HepG2 (cell line): ENCODE measurements around the gene CDCP2. TPM values are rescaled to one million over a fixed set of nuclear protein-coding genes. Genes with fewer than 3 reads are reported as not detected.

ENCODE experiments used
- ATAC-seq: fragments of 200-7000 bp; cut with Tn5 transposase; 3 replicates; pipeline ENCODE4 v1.9.1; 2020; ENCODE audit warnings: mild to moderate bottlenecking, moderate library complexity
- BruUV-seq: library from RNA; stranded (reverse); fragments of 400-500 nt; replicated peaks from 2 replicates; lab custom pipeline; 2021; lab: Mats Ljungman, UMichigan
- CTCF ChIA-PET: fragments of 300-600 bp; formaldehyde crosslinking; extraction: SDS; loops from one replicate; lab custom pipeline; 2021; ENCODE audit warnings: low total read pairs, inconsistent platforms, low intra/inter-chr PET ratio; lab: Yijun Ruan, JAX
- POLR2A ChIA-PET: fragments of 350-600 bp; sonication (Branson Sonifier 250); formaldehyde crosslinking; loops from one replicate; lab custom pipeline; 2020; ENCODE audit warnings: antibody characterized with exemption, inconsistent platforms; lab: Yijun Ruan, JAX
- DNase-seq: peaks from one replicate; pipeline ENCODE4 v3.0.0-alpha.2; 2015; ENCODE audit warnings: low spot score
- FAIRE-seq: peaks from 3 replicates; lab custom pipeline; 2011; peaks lifted over from hg19 to GRCh38; lab: Jason Lieb, UNC
- H2AFZ ChIP-seq: one replicate; pipeline ENCODE4 v1.6.1; 2011; ENCODE audit warnings: low read length, inconsistent platforms
- H3K27ac ChIP-seq: fragments of 300-600 bp; 3 replicates; pipeline ENCODE4 v1.8.0; 2011; ENCODE audit warnings: mixed run types, mild to moderate bottlenecking, mixed read lengths, low read length, inconsistent platforms; ENCODE audit not compliant: insufficient read depth; ENCODE audit errors: extremely low read length
- H3K27me3 ChIP-seq, 2 experiments: fragments of 200-600 bp in 1 of 2; 2 replicates in 1 of 2; 3 replicates in 1 of 2; pipeline versions ENCODE4 v1.6.0 to v1.8.0; 2011; ENCODE audit warnings: low read length in 2 of 2, mild to moderate bottlenecking in 2 of 2, moderate library complexity in 2 of 2, inconsistent platforms in 1 of 2; ENCODE audit not compliant: insufficient read depth in 2 of 2, control insufficient read depth in 1 of 2
- H3K36me3 ChIP-seq, 2 experiments: fragments of 200-600 bp in 1 of 2; replicated peaks in 1 of 2; 2 replicates in 1 of 2; 3 replicates in 1 of 2; pipeline versions ENCODE4 v1.5.1 to v1.8.0; 2011; ENCODE audit warnings: low read length in 2 of 2, inconsistent platforms in 1 of 2; ENCODE audit not compliant: insufficient read depth in 2 of 2, control insufficient read depth in 1 of 2
- H3K4me1 ChIP-seq: 2 replicates; pipeline ENCODE4 v1.5.1; 2012; ENCODE audit warnings: low read length, inconsistent platforms; ENCODE audit not compliant: insufficient read depth
- H3K4me2 ChIP-seq: 2 replicates; pipeline ENCODE4 v1.6.0; 2011; ENCODE audit warnings: low read depth, low read length, inconsistent platforms
- H3K4me3 ChIP-seq, 3 experiments: fragments of 200-600 bp in 1 of 3; sonication (generic), shearing (Covaris generic) in 1 of 3; replicated peaks in 1 of 3; 2 replicates each; pipeline ENCODE4 v1.5.1; 2011 to 2016; ENCODE audit warnings: low read length in 3 of 3, inconsistent platforms in 2 of 3, low read depth in 2 of 3, mild to moderate bottlenecking in 2 of 3, control low read depth in 1 of 3, mixed read lengths in 1 of 3; ENCODE audit not compliant: insufficient read depth in 1 of 3
- H3K79me2 ChIP-seq: one replicate; pipeline ENCODE4 v1.6.1; 2011; ENCODE audit warnings: low read length, inconsistent platforms; ENCODE audit not compliant: insufficient read depth
- H3K9ac ChIP-seq: 2 replicates; pipeline ENCODE4 v1.6.0; 2011; ENCODE audit warnings: mild to moderate bottlenecking, low read depth, low read length, inconsistent platforms; ENCODE audit not compliant: insufficient read depth
- H3K9me3 ChIP-seq: 2 replicates; pipeline ENCODE4 v1.5.1; 2012; ENCODE audit warnings: mild to moderate bottlenecking, low read length
- H4K20me1 ChIP-seq: 2 replicates; pipeline ENCODE4 v1.6.0; 2011; ENCODE audit warnings: inconsistent platforms, mild to moderate bottlenecking, low read length, moderate library complexity; ENCODE audit not compliant: insufficient read depth
- ATF2 ChIP-seq: sonication (generic); formaldehyde crosslinking; IDR thresholded peaks from 2 replicates; pipeline ENCODE4 v1.4.0; 2020; ENCODE audit warnings: missing genetic modification reagents
- HMGA1 ChIP-seq: sonication (generic); formaldehyde crosslinking; conservative IDR thresholded peaks from 2 replicates; pipeline ENCODE4 v1.4.0; 2020; ENCODE audit warnings: missing genetic modification reagents
- ISL2 ChIP-seq: sonication (generic); formaldehyde crosslinking; IDR thresholded peaks from 2 replicates; pipeline ENCODE4 v1.5.0; 2020; ENCODE audit warnings: missing genetic modification reagents
- REXO4 ChIP-seq: sonication (generic); formaldehyde crosslinking; IDR thresholded peaks from 2 replicates; pipeline ENCODE4 v1.8.0; 2022; ENCODE audit warnings: missing genetic modification reagents, mild to moderate bottlenecking, borderline replicate concordance
- SYNCRIP ChIP-seq: fragments of 200-400 bp; formaldehyde crosslinking; IDR thresholded peaks from 2 replicates; pipeline ENCODE4 v1.6.1; 2018; ENCODE audit warnings: mild to moderate bottlenecking, low read depth, low read length; ENCODE audit not compliant: insufficient read depth
- ZBTB25 ChIP-seq: IDR thresholded peaks from 2 replicates; pipeline ENCODE4 v1.6.1; 2018; ENCODE audit warnings: missing genetic modification reagents
- ZNF574 ChIP-seq: sonication (generic); formaldehyde crosslinking; IDR thresholded peaks from 2 replicates; pipeline ENCODE4 v1.4.0; 2020; ENCODE audit warnings: missing genetic modification reagents
- ZNF776 ChIP-seq: sonication (generic); formaldehyde crosslinking; IDR thresholded peaks from 2 replicates; pipeline ENCODE4 v1.4.0; 2020; ENCODE audit warnings: mild to moderate bottlenecking, missing genetic modification reagents
- ZNF800 ChIP-seq: sonication (generic); formaldehyde crosslinking; IDR thresholded peaks from 2 replicates; pipeline ENCODE4 v1.4.0; 2020; ENCODE audit warnings: missing genetic modification reagents
- ZNF839 ChIP-seq: sonication (generic); formaldehyde crosslinking; IDR thresholded peaks from 2 replicates; pipeline ENCODE4 v1.4.0; 2020; ENCODE audit warnings: missing genetic modification reagents, mild to moderate bottlenecking, borderline replicate concordance
- WGBS: methylation state at CpG from one replicate; pipeline ENCODE4 v1.1.6; 2017; ENCODE audit warnings: low lambda C conversion rate; 5-methylcytosine and 5-hydroxymethylcytosine counted together
- in situ Hi-C: cut with HindIII; loops from 2 replicates; pipeline ENCODE4 v1.10.0; 2017; ENCODE audit warnings: low pct_unique_long_range_greater_than_20kb; ENCODE audit not compliant: extremely low pct_ligation_motif_present
- intact Hi-C: fragments of 100-400 bp; cut with micrococcal nuclease; formaldehyde crosslinking; loops from one replicate; pipeline ENCODE4 v1.10.0; 2022; ENCODE audit not compliant: unreplicated experiment
- polyA plus RNA-seq, 8 experiments: library from polyadenylated mRNA; depleted of rRNA in 3 of 8; stranded (reverse) in 7 of 8; unstranded in 1 of 8; fragments of >200 nt; fragmentation: Illumina TruSeq in 4 of 8; extraction: Trizol in 4 of 8; gene quantifications; 2 replicates each; pipeline versions ENCODE4 v1.2.1 to v1.2.3, GENCODE V29; 2011 to 2016; ENCODE audit warnings: low read depth in 4 of 8, missing spikeins in 1 of 8, mixed read lengths in 1 of 8; ENCODE audit not compliant: insufficient read depth in 1 of 8
- total RNA-seq, 5 experiments: library from RNA; depleted of rRNA; stranded (reverse); fragments of >200 nt; fragmentation: Illumina TruSeq; extraction: Trizol; gene quantifications; 2 replicates each; pipeline ENCODE4 v1.2.3, GENCODE V29; 2016; ENCODE audit warnings: low read depth in 1 of 5

The CDCP2 gene
- total and polyA plus RNA-seq, 2 of the 13 experiments (the other 11 are each of a cell fraction or from before 2014, with no cell fraction given): not detected

GRCh38 chr1:54151013-54151412 lies 1.8 kb downstream of the CDCP2 start:
- intact Hi-C loops (no loop called here), in situ Hi-C loops (no loop called here)
- H3K9me3 ChIP-seq: no peaks in the 10 kb centered on the region
- ATAC-seq (peak; percentile 13; the same call in 1 of the 3 replicates), DNase-seq (no peak), FAIRE-seq (no peak)
- ChIA-PET POLR2A (no interaction called here), CTCF (no interaction called here)
- H3K4me3 ChIP-seq: no peak overlapping the region
- peaks cover 0 to 1% of the 10 kb centered on the region in 2 experiments; a peak in 1 of 5 replicates for H3K27me3 ChIP-seq
- H2AFZ ChIP-seq: no peak overlapping the region
- no TSS peak for BruUV-seq
- no peaks in the 10 kb centered on the region for H3K36me3 ChIP-seq
- no peak overlapping the region for H3K9ac ChIP-seq
- no peak overlapping the region for H3K27ac ChIP-seq
- 30% methylated on average over 5 of the region's 5 CpGs for WGBS
- TF ChIP-seq ZNF839 (CRISPR knock-in tag): no peak
- TF ChIP-seq ISL2 (CRISPR knock-in tag): no peak
- no peak for TF ChIP-seq ZBTB25 (CRISPR knock-in tag)
- TF ChIP-seq ZNF776: no peak
- no peak for TF ChIP-seq HMGA1 (CRISPR knock-in tag)
- no peak for TF ChIP-seq SYNCRIP
- TF ChIP-seq ZNF574: no peak
- TF ChIP-seq ZNF800 (CRISPR knock-in tag): no peak
- TF ChIP-seq REXO4 (CRISPR knock-in tag): no peak
- TF ChIP-seq ATF2 (CRISPR knock-in tag): no peak
- no peak overlapping the region for H3K4me2 ChIP-seq
- H4K20me1 ChIP-seq: no peaks in the 10 kb centered on the region
- H3K79me2 ChIP-seq: no peaks in the 10 kb centered on the region
- peaks cover 11% of the 10 kb centered on the region for H3K4me1 ChIP-seq
